ENCODE data around the gene KRT75.

The KRT75 gene

GRCh38 chr12:52441320-52441911 lies 7.2 kb upstream of the KRT75 start:
- no peak for DNase-seq (ENCODE audit: low read depth, low spot score)
- no peak overlapping the region for H3K4me3 ChIP-seq (ENCODE audit: low read length)

- no peak for DNase-seq (ENCODE audit: low read depth, low spot score)
Observed at GRCh38 chr12:52440821-52441319, 6.7 kb upstream of the KRT75 start.

GRCh38 chr12:52439845-52440244 lies 5.7 kb upstream of the KRT75 start:
- DNase-seq (ENCODE audit: low read depth, low spot score), result no peak
- no peak overlapping the region for H3K4me3 ChIP-seq (ENCODE audit: low read length)

More at GRCh38 chr12:52440821-52441319, 6.7 kb upstream of the KRT75 start:
- H3K4me3 ChIP-seq (ENCODE audit: low read length), result no peak overlapping the region

- no peak for DNase-seq (ENCODE audit: low read depth, low spot score)
- no peak overlapping the region for H3K4me3 ChIP-seq (ENCODE audit: low read length)
Observed at GRCh38 chr12:52439420-52439819, 5.2 kb upstream of the KRT75 start.

- no peak overlapping the region for H3K4me3 ChIP-seq (ENCODE audit: low read length)
- DNase-seq (ENCODE audit: low read depth, low spot score), result no peak
Observed at GRCh38 chr12:52438305-52439301, 4.4 kb upstream of the KRT75 start.

- no peak overlapping the region for H3K4me3 ChIP-seq (ENCODE audit: low read length)
- DNase-seq (ENCODE audit: low read depth, low spot score), result no peak
Observed at GRCh38 chr12:52437508-52437907, 3.3 kb upstream of the KRT75 start.

- DNase-seq (ENCODE audit: low read depth, low spot score), result no peak
- no peak overlapping the region for H3K4me3 ChIP-seq (ENCODE audit: low read length)
Observed at GRCh38 chr12:52436828-52437474, 2.8 kb upstream of the KRT75 start.

- DNase-seq (ENCODE audit: low read depth, low spot score), result no peak
- no peak overlapping the region for H3K4me3 ChIP-seq (ENCODE audit: low read length)
Observed at GRCh38 chr12:52436000-52436827, 2.0 kb upstream of the KRT75 start.

- H3K4me3 ChIP-seq (ENCODE audit: low read length), result no peak overlapping the region
- no peak for DNase-seq (ENCODE audit: low read depth, low spot score)
Observed at GRCh38 chr12:52435659-52435999, 1.5 kb upstream of the KRT75 start.

GRCh38 chr12:52434760-52435530 lies 774 bp upstream of the KRT75 start:
- H3K4me3 ChIP-seq (ENCODE audit: low read length), result no peak overlapping the region
- no peak for DNase-seq (ENCODE audit: low read depth, low spot score)

- H3K4me3 ChIP-seq (ENCODE audit: low read length), result no peak overlapping the region
- DNase-seq (ENCODE audit: low read depth, low spot score), result no peak
Observed at GRCh38 chr12:52433501-52434080, 580 bp downstream of the KRT75 start.

GRCh38 chr12:52432559-52433207 lies 1.5 kb downstream of the KRT75 start:
- H3K4me3 ChIP-seq (ENCODE audit: low read length), result no peak overlapping the region
- no peak for DNase-seq (ENCODE audit: low read depth, low spot score)

GRCh38 chr12:52428121-52428520 lies 6.0 kb downstream of the KRT75 start:
- H3K4me3 ChIP-seq (ENCODE audit: low read length), result no peak overlapping the region
- no peak for DNase-seq (ENCODE audit: low read depth, low spot score)

GRCh38 chr12:52427083-52427482 lies 7.1 kb downstream of the KRT75 start:
- DNase-seq (ENCODE audit: low read depth, low spot score), result no peak
- no peak overlapping the region for H3K4me3 ChIP-seq (ENCODE audit: low read length)

GRCh38 chr12:52426034-52426433 lies 8.1 kb downstream of the KRT75 start:
- H3K4me3 ChIP-seq (ENCODE audit: low read length), result no peak overlapping the region

GRCh38 chr12:52425466-52425865 lies 8.7 kb downstream of the KRT75 start:
- no peak for DNase-seq (ENCODE audit: low read depth, low spot score)
- no peak overlapping the region for H3K4me3 ChIP-seq (ENCODE audit: low read length)

More at GRCh38 chr12:52426034-52426433, 8.1 kb downstream of the KRT75 start:
- DNase-seq (ENCODE audit: low read depth, low spot score), result no peak

GRCh38 chr12:52423661-52424500 lies 10.3 kb downstream of the KRT75 start:
- no peak overlapping the region for H3K4me3 ChIP-seq (ENCODE audit: low read length)
- DNase-seq (ENCODE audit: low read depth, low spot score), result no peak

Measured in Jurkat, Clone E6-1 (cell line).